Adrenal gland (tissue), 19 donors: ENCODE results near the gene NCCRP1. TPM values are rescaled to one million over a fixed set of nuclear protein-coding genes. Genes with fewer than 3 reads are reported as not detected.

ENCODE experiments used
- DNase-seq, 7 donors: peaks; one replicate each; pipeline ENCODE4 v3.0.0-alpha.2; 2019 to 2020
- H3K27ac ChIP-seq, 5 donors: fragments of 200-600 bp; sonication (generic) in 4 of 5; 1 replicate in 3 of 5; 2 replicates in 2 of 5; pipeline versions ENCODE4 v1.5.1 to v1.8.0; 2016 to 2020; ENCODE audit warnings: mild to moderate bottlenecking in 1 of 5
- H3K27me3 ChIP-seq: fragments of 200-600 bp; 2 replicates; pipeline ENCODE4 v1.8.0; 2021
- H3K36me3 ChIP-seq, 2 donors: fragments of 200-600 bp; replicated peaks in 1 of 2; 1 replicate in 1 of 2; 2 replicates in 1 of 2; pipeline versions ENCODE4 v1.5.1 to v1.8.0; 2018 to 2022
- H3K4me1 ChIP-seq, 2 donors: fragments of 200-600 bp; replicated peaks in 1 of 2; 1 replicate in 1 of 2; 2 replicates in 1 of 2; pipeline versions ENCODE4 v1.5.1 to v1.8.0; 2018 to 2021
- H3K4me3 ChIP-seq, 4 donors: fragments of 200-600 bp; sonication (generic) in 3 of 4; one replicate each; pipeline ENCODE4 v1.5.1; 2016 to 2018
- H3K9me3 ChIP-seq, 3 donors: fragments of 200-600 bp; sonication (generic) in 1 of 3; replicated peaks in 1 of 3; 1 replicate in 2 of 3; 2 replicates in 1 of 3; pipeline versions ENCODE4 v1.5.1 to v1.8.0; 2016 to 2021
- POLR2A ChIP-seq, 2 donors: fragments of 450-650 bp; IDR thresholded peaks; one replicate each; pipeline ENCODE4 v1.6.1; 2017; ENCODE audit warnings: antibody characterized with exemption in 2 of 2, mild to moderate bottlenecking in 2 of 2, moderate library complexity in 1 of 2
- WGBS, 4 donors: extraction: QIAGEN DNeasy Blood & Tissue Kit in 2 of 4; methylation state at CpG; one replicate each; pipeline versions ENCODE4 v1.1.5 to v1.1.7; 2013 to 2017; 5-methylcytosine and 5-hydroxymethylcytosine counted together
- intact Hi-C, 2 donors: fragments of 100-400 bp; cut with DNase I; formaldehyde crosslinking; loops; one replicate each; pipeline versions ENCODE4 v1.14.1 to v1.15.0; 2022 to 2023
- long read RNA-seq, 10 donors: library from polyadenylated mRNA in 3 of 10; unstranded in 2 of 10; stranded (forward) in 1 of 10; transcript quantifications; one replicate each; pipeline ENCODE4 v2.0.0 and lab custom pipeline, GENCODE V29; 2021 to 2026
- polyA plus RNA-seq, 3 donors: library from polyadenylated mRNA; stranded (reverse); fragments of 200-250 nt in 2 of 3; fragments of 350-450 nt in 1 of 3; fragmentation: Illumina TruSeq in 1 of 3; extraction: RNeasy Lipid Tissue Mini Kit (QIAGEN cat#74804) in 1 of 3; gene quantifications; one replicate each; pipeline ENCODE4 v1.2.3, GENCODE V29; 2013 to 2014
- total RNA-seq, 9 donors: library from RNA; depleted of rRNA in 4 of 9; stranded (reverse); fragments of >200 nt in 4 of 9; fragments of 120-200 nt in 1 of 9; fragmentation: NEBNext Ultra II Directional in 1 of 9; extraction: Animal tissue kit (Norgen Biotek cat#: 25700) in 1 of 9; gene quantifications; one replicate each; pipeline versions ENCODE4 v1.1.0 to v1.2.4, GENCODE V29; 2013 to 2023
- TF ChIP-seq, protein P1 (sequence below), 6 experiments: fragments of 450-650 bp in 4 of 6; fragments of 200-600 bp in 2 of 6; sonication (generic) in 1 of 6; IDR thresholded peaks; 1 replicate in 5 of 6; 2 replicates in 1 of 6; pipeline versions ENCODE4 v1.5.1 to v1.8.0; 2016 to 2021; ENCODE audit warnings: antibody characterized with exemption in 6 of 6, mild to moderate bottlenecking in 2 of 6, moderate library complexity in 1 of 6
- donor health status: healthy with polysubstance abuse.
- donor health status: Bipolar disorder and iron deficiency.
- donor health status: DM: yes; HTN: yes; CAD: no.
- donor health status: DM: no; HTN: no; CAD: no.
- donor health status: DM: no; HTN: no; CAD: no.
- donor health status: DM: yes; HTN: yes; CAD: no.

Gene NCCRP1, protein sequence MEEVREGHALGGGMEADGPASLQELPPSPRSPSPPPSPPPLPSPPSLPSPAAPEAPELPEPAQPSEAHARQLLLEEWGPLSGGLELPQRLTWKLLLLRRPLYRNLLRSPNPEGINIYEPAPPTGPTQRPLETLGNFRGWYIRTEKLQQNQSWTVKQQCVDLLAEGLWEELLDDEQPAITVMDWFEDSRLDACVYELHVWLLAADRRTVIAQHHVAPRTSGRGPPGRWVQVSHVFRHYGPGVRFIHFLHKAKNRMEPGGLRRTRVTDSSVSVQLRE
- under 1 TPM in 3 of 9 donors, not detected in 6; 0.11 to 0.78 (median 0.11) TPM for total RNA-seq
- under 1 TPM in 2 of 3 donors, not detected in 1; 0.10 to 0.32 TPM for polyA plus RNA-seq
- long read RNA-seq, donor 1: 0 reads
- long read RNA-seq, donor 2: 0 reads
- long read RNA-seq, donor 3, partial matches to known transcripts: 0 of 1 reads
- long read RNA-seq, donor 3, other reads (novel, unspliced or antisense): 0 of 1 reads
- long read RNA-seq, donor 4: 0 reads
- long read RNA-seq, donor 5: 0 reads
- long read RNA-seq, donor 6: 0 reads
- long read RNA-seq, donor 7: 0 reads
- long read RNA-seq, donor 8: 0 reads
- long read RNA-seq, donor 9: 0 reads
- long read RNA-seq, donor 10: 0 reads

DNA sequence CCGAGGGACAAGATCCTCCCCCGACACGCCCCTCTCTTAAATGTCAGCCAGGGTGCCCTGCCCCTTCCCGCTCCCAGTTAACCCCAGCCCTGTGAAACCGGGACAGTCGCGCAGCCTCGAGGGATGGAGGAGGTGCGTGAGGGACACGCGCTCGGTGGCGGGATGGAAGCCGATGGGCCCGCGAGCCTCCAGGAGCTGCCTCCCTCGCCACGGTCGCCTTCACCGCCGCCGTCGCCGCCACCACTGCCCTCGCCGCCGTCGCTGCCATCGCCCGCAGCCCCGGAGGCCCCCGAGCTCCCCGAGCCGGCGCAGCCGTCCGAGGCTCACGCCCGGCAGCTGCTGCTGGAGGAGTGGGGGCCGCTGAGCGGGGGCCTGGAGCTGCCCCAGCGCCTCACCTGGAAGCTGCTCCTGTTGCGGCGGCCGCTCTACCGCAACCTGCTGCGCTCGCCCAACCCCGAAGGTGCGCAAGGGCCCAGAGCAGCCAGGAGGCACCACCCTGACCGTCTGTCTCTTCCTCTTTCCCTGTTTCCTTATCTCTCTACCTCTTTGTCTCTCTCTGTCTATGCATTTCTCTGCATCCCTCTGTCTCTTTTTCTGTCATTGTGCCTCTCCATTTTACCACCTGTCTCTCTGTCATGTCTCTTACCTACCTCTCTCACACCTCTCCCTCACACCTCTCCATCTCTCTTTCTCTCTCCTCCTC lies at the start of gene NCCRP1:
NCCRP1 (plus strand) TSS at position 105 of the 703 bp plus-strand sequence; CDS start at position 124, 19 bp downstream.
- H3K9me3 ChIP-seq: no peaks in the 10 kb centered on the region
- no peak for TF ChIP-seq POLR2A (IDR thresholded peaks at IDR 0.05)
- TF ChIP-seq, protein P1, sequence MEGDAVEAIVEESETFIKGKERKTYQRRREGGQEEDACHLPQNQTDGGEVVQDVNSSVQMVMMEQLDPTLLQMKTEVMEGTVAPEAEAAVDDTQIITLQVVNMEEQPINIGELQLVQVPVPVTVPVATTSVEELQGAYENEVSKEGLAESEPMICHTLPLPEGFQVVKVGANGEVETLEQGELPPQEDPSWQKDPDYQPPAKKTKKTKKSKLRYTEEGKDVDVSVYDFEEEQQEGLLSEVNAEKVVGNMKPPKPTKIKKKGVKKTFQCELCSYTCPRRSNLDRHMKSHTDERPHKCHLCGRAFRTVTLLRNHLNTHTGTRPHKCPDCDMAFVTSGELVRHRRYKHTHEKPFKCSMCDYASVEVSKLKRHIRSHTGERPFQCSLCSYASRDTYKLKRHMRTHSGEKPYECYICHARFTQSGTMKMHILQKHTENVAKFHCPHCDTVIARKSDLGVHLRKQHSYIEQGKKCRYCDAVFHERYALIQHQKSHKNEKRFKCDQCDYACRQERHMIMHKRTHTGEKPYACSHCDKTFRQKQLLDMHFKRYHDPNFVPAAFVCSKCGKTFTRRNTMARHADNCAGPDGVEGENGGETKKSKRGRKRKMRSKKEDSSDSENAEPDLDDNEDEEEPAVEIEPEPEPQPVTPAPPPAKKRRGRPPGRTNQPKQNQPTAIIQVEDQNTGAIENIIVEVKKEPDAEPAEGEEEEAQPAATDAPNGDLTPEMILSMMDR (IDR thresholded peaks at IDR 0.05): no peak
- DNase-seq: no peak
- no peaks in the 10 kb centered on the region for H3K4me1 ChIP-seq
- no peaks in the 10 kb centered on the region for H3K36me3 ChIP-seq
- peaks cover 30% of the 10 kb centered on the region for H3K27me3 ChIP-seq
- no peak within 1 kb of the TSS for H3K4me3 ChIP-seq
- intact Hi-C loops: no loop called here
- WGBS, 4 donors: 13 to 21% (median 19%) methylated on average over 13 to 51 of the region's 51 CpGs
- no peak within 1 kb of the TSS for H3K27ac ChIP-seq

DNA sequence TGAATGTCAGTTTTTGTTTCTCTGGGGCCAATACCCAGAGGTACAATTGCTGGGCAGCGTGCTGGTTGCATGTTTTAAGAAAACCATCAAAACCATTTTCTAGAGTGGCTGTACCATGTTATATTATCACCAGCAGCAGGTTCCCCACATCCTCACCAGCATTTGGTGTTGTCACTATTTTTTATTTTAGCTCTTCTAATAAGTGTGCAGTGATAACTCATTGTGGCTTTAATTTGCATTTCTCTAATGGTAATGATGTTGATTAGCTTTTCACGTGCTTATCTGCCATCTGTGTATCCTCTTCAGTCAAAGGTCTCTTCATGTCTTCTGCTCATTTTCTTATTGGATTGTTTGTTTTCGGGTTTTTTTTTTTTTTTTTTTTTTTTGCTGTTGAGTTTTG lies 49.3 kb upstream of the NCCRP1 start:
- no peak for TF ChIP-seq POLR2A (IDR thresholded peaks at IDR 0.05)
- H3K4me3 ChIP-seq: no peak overlapping the region
- intact Hi-C loops: no loop called here
- no peaks in the 10 kb centered on the region for H3K9me3 ChIP-seq
- WGBS, 4 donors: 92 to 96% (median 94%) methylated on average over 3 of the region's 3 CpGs
- no peak for DNase-seq
- H3K27ac ChIP-seq: no peak overlapping the region
- H3K36me3 ChIP-seq: no peaks in the 10 kb centered on the region
- peaks cover 9 to 25% of the 10 kb centered on the region in 2 donors for H3K4me1 ChIP-seq
- H3K27me3 ChIP-seq: no peaks in the 10 kb centered on the region

DNA sequence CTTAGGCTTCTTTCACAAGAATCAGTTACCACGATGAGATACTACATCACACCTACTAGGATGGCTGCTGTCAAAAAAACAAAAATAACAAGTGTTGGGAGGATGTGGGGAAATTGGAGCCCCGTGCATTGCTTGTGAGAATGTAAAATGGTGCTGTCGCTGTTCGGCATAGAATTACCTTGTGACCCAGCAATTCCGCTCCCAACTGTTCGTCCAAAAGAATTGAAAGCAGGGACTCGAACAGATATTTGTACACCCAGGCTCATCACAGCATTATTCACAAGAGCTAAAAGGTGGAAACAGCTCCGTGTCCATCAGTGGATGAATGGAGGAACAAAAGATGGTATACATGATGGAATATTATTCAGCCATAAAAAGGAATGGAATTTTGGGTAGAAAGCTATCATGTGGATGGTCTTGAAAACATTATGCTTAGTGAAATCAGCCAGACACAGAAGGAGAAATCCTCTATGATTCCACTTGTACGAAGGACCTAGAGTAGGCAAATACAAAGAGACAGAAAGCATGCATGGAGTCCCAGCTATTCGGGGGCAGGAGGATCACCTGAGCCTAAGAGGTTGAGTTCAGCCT lies 47.7 kb upstream of the NCCRP1 start:
- H3K36me3 ChIP-seq: no peaks in the 10 kb centered on the region
- H3K27me3 ChIP-seq: no peaks in the 10 kb centered on the region
- H3K27ac ChIP-seq: no peak overlapping the region
- DNase-seq: no peak
- 94 to 98% (median 96%) methylated on average over 10 of the region's 10 CpGs for WGBS, 4 donors
- H3K4me3 ChIP-seq: no peak overlapping the region
- TF ChIP-seq, protein P1 (IDR thresholded peaks at IDR 0.05): no peak
- TF ChIP-seq POLR2A (IDR thresholded peaks at IDR 0.05): no peak
- H3K4me1 ChIP-seq: peaks cover 9 to 25% of the 10 kb centered on the region in 2 donors
- intact Hi-C loops: no loop called here
- no peaks in the 10 kb centered on the region for H3K9me3 ChIP-seq

DNA sequence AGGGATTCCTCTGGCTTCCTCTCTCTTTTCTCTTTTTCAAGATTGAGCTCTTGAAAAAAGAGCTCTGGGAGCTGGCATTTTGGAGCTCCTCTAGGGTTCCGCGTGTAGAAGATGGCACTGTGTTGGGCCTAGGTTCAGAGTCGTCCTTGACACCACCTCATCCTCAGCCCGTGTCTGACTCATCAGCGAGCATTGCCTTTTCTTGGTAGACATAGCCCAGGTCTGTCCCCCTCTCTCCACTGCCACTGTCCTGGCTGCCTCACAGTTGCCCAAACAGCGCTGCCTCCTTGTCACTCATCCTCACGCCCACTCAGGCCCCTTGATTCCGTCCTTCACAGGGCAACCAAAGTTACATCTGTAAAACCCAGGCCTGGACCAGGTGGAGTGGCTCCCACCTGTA lies 46.5 kb upstream of the NCCRP1 start:
- H3K4me3 ChIP-seq: no peak overlapping the region
- no peaks in the 10 kb centered on the region for H3K27me3 ChIP-seq
- peaks cover 9 to 27% of the 10 kb centered on the region in 2 donors for H3K4me1 ChIP-seq
- 48 to 66% (median 50%) methylated on average over 8 of the region's 8 CpGs for WGBS, 4 donors
- intact Hi-C loops: no loop called here
- peak overlapping the region in 1 of 5 donors; percentile 19 for H3K27ac ChIP-seq
- TF ChIP-seq, protein P1 (IDR thresholded peaks at IDR 0.05): no peak
- no peak for TF ChIP-seq POLR2A (IDR thresholded peaks at IDR 0.05)
- no peaks in the 10 kb centered on the region for H3K36me3 ChIP-seq
- DNase-seq: peak in 5 of 7 donors; percentile 46 to 66 (median 53)
- no peaks in the 10 kb centered on the region for H3K9me3 ChIP-seq
